ENCODE measurements around the gene KCNK4. TPM values are rescaled to one million over a fixed set of nuclear protein-coding genes. Genes with fewer than 3 reads are reported as not detected.
A peak's percentile ranks its signal among the peaks of the same experiment; 100 is the strongest.

KCNK4 gene
- total and polyA plus RNA-seq, 2 of the 13 experiments (the other 11 are each of a cell fraction or from before 2014, with no cell fraction given) = not detected

GRCh38 chr11:64284962-64285884 lies 5.9 kb upstream of the KCNK4 start, which contains the start of gene GPR137:
TSS of gene GPR137 (plus strand) at chr11:64285848. CDS start at chr11:64286525, 677 bp downstream.
- Histone ChIP-seq H3K9ac (ENCODE audit: insufficient read depth, low read depth, low read length) (peak within 1 kb of the TSS; percentile 79), H2AFZ (ENCODE audit: low read length) (no peak within 1 kb of the TSS), H3K4me1 (ENCODE audit: insufficient read depth, low read length) (peaks cover 28% of the 10 kb centered on the region; the same call in 1 of the 2 replicates), H4K20me1 (ENCODE audit: insufficient read depth, low read length) (no peaks in the 10 kb centered on the region), H3K9me3 (ENCODE audit: low read length) (no peaks in the 10 kb centered on the region), H3K4me3 (replicated peaks in 1 of 3; ENCODE audit: insufficient read depth in 1 of 3, low read depth in 2 of 3, low read length in 3 of 3) (peak within 1 kb of the TSS; percentile 69 to 97 (median 83)), H3K27ac (ENCODE audit: extremely low read length, insufficient read depth, low read length) (peak within 1 kb of the TSS; percentile 79), H3K79me2 (ENCODE audit: insufficient read depth, low read length) (no peaks in the 10 kb centered on the region), H3K4me2 (ENCODE audit: low read depth, low read length) (peak within 1 kb of the TSS; percentile 97), H3K27me3 (ENCODE audit: control insufficient read depth in 1 of 2, insufficient read depth in 2 of 2, low read length in 2 of 2) (peaks cover 0 to 2% of the 10 kb centered on the region in 2 experiments; a peak in 2 of 5 replicates), H3K36me3 (replicated peaks in 1 of 2; ENCODE audit: control insufficient read depth in 1 of 2, insufficient read depth in 2 of 2, low read length in 2 of 2) (no peaks in the 10 kb centered on the region)
- POLR2A ChIA-PET = interaction anchor here (0.7 to 4.6 kb wide), 8 partner anchors 14 to 100 kb away, joined by 3 to 48 read pairs (median 4); partner anchors contain the start of genes ESRRA, FKBP2, PRDX5 and STIP1
- CTCF ChIA-PET (ENCODE audit: low intra/inter-chr PET ratio, low total read pairs) = no interaction called here
- ATAC-seq (peak; percentile 57), DNase-seq (ENCODE audit: low spot score) (peak; percentile 50), FAIRE-seq (no peak)
- in situ Hi-C loops (cut with HindIII; ENCODE audit: extremely low pct_ligation_motif_present, low pct_unique_long_range_greater_than_20kb) = no loop called here
- WGBS (ENCODE audit: low lambda C conversion rate) = 4% methylated on average over 5 of the region's 102 CpGs
- intact Hi-C loops (cut with micrococcal nuclease; ENCODE audit: unreplicated experiment) = loop anchor here (2.0 kb wide), 1 partner anchor 14 kb away; no protein-coding TSS in a partner anchor
- BruUV-seq (replicated peaks) = TSS peak; percentile 75
- TF ChIP-seq, protein P1, sequence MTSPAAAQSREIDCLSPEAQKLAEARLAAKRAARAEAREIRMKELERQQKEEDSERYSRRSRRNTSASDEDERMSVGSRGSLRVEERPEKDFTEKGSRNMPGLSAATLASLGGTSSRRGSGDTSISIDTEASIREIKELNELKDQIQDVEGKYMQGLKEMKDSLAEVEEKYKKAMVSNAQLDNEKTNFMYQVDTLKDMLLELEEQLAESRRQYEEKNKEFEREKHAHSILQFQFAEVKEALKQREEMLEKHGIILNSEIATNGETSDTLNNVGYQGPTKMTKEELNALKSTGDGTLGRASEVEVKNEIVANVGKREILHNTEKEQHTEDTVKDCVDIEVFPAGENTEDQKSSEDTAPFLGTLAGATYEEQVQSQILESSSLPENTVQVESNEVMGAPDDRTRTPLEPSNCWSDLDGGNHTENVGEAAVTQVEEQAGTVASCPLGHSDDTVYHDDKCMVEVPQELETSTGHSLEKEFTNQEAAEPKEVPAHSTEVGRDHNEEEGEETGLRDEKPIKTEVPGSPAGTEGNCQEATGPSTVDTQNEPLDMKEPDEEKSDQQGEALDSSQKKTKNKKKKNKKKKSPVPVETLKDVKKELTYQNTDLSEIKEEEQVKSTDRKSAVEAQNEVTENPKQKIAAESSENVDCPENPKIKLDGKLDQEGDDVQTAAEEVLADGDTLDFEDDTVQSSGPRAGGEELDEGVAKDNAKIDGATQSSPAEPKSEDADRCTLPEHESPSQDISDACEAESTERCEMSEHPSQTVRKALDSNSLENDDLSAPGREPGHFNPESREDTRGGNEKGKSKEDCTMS (CRISPR knock-in tag; conservative IDR thresholded peaks at IDR 0.05) = no peak
- TF ChIP-seq U2AF2 (IDR thresholded peaks at IDR 0.05; ENCODE audit: low read depth, low read length) (peak; percentile 100), KLF16 (CRISPR knock-in tag; IDR thresholded peaks at IDR 0.05) (0 out of 4 replicates have a peak, but pooled peaks of 1 of the 2 experiments have one; percentile 18), ZNF687 (CRISPR knock-in tag; IDR thresholded peaks at IDR 0.05) (peak; percentile 24; the same call in 1 of the 2 replicates), ONECUT2 (CRISPR knock-in tag; IDR thresholded peaks at IDR 0.05) (no peak), ZNF772 (CRISPR knock-in tag; IDR thresholded peaks at IDR 0.05) (peak; percentile 54; the same call in 1 of the 2 replicates), HMGXB4 (CRISPR knock-in tag; IDR thresholded peaks at IDR 0.05; ENCODE audit: borderline replicate concordance in 1 of 2, low read depth in 1 of 2) (peak; percentile 15 to 41; a peak in 2 of 4 replicates)
- TF ChIP-seq, protein P2, sequence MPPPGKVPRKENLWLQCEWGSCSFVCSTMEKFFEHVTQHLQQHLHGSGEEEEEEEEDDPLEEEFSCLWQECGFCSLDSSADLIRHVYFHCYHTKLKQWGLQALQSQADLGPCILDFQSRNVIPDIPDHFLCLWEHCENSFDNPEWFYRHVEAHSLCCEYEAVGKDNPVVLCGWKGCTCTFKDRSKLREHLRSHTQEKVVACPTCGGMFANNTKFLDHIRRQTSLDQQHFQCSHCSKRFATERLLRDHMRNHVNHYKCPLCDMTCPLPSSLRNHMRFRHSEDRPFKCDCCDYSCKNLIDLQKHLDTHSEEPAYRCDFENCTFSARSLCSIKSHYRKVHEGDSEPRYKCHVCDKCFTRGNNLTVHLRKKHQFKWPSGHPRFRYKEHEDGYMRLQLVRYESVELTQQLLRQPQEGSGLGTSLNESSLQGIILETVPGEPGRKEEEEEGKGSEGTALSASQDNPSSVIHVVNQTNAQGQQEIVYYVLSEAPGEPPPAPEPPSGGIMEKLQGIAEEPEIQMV (CRISPR knock-in tag; IDR thresholded peaks at IDR 0.05; ENCODE audit: low read depth) = no peak

Measured in HepG2 (cell line).